Measurements from ENCODE around the gene SARDH.

GRCh38 chr9:133674091-133674490 is 64.1 kb downstream of the SARDH start:
- no peak for TF ChIP-seq POLR2AphosphoS5 (IDR thresholded peaks at IDR 0.05)
- TF ChIP-seq EP300 (IDR thresholded peaks at IDR 0.05) = no peak
